ENCODE measurements around the gene ECE1. TPM values are rescaled to one million over a fixed set of nuclear protein-coding genes. Genes with fewer than 3 reads are reported as not detected.
"Not testable (repeated sequence)": the region's sequence is repeated elsewhere in the genome, so short reads cannot be mapped to it uniquely, and the experiment has no call there.

ECE1 gene
- total RNA-seq, 4 donors from 2014 or later = 105 to 122 (median 112) TPM

DNA sequence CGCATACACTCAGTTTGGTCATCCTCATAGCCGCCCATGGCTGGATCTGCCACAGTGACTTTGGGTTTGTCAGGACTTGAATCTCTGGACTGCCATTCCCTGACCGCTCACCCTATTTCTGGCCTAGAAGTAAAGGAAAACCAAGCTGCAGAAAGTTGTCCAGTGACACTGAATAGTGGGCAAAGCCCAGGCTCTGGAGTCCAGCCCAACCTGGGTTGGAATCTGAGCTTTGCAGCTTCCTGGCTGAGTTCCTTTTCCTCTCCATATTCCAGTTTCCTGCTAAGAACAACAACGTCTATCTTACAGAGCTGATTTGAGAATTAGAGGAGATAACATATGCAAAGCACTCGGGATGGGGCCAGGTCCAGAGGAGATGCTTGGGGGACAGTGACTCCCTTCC lies 98.0 kb downstream of the ECE1 start:
- TF ChIP-seq, protein P1, sequence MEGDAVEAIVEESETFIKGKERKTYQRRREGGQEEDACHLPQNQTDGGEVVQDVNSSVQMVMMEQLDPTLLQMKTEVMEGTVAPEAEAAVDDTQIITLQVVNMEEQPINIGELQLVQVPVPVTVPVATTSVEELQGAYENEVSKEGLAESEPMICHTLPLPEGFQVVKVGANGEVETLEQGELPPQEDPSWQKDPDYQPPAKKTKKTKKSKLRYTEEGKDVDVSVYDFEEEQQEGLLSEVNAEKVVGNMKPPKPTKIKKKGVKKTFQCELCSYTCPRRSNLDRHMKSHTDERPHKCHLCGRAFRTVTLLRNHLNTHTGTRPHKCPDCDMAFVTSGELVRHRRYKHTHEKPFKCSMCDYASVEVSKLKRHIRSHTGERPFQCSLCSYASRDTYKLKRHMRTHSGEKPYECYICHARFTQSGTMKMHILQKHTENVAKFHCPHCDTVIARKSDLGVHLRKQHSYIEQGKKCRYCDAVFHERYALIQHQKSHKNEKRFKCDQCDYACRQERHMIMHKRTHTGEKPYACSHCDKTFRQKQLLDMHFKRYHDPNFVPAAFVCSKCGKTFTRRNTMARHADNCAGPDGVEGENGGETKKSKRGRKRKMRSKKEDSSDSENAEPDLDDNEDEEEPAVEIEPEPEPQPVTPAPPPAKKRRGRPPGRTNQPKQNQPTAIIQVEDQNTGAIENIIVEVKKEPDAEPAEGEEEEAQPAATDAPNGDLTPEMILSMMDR (IDR thresholded peaks at IDR 0.05) = no peak
- no peak for TF ChIP-seq POLR2A (IDR thresholded peaks at IDR 0.05)
- Histone ChIP-seq H3K9me3 (no peaks in the 10 kb centered on the region), H3K36me3 (no peaks in the 10 kb centered on the region), H3K4me1 (peaks cover 0 to 15% (median 0%) of the 10 kb centered on the region in 4 donors), H3K27me3 (no peaks in the 10 kb centered on the region), H3K27ac (no peak overlapping the region), H3K4me3 (no peak overlapping the region)
- DNase-seq = no peak

DNA sequence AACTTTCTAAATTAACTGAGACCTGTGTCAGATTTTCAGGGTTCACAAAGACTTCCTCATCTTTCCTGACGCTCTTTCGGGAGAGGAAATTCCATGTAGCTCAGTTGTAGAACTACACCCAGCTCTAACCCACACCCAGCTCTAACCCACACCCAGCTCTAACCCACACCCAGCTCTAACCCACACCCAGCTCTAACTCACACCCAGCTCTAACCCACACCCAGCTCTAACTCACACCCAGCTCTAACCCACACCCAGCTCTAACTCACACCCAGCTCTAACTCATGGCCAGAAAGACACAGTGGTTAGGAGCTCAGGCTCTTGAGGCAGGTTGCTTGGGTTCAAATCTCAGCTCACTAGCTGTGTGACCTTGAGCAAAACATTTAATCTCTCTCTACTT lies 99.5 kb downstream of the ECE1 start:
- not testable (repeated sequence) for H3K9me3 ChIP-seq, H3K27me3 ChIP-seq, H3K36me3 ChIP-seq, H3K4me3 ChIP-seq
- peaks cover 0 to 14% (median 0%) of the 10 kb centered on the region in 4 donors for H3K4me1 ChIP-seq
- TF ChIP-seq, protein P1 (IDR thresholded peaks at IDR 0.05) = peak in 2 of 6 experiments; percentile 20 to 21
- DNase-seq = peak in 1 of 3 donors; percentile 51
- peak overlapping the region in 1 of 4 donors; percentile 30 for H3K27ac ChIP-seq

DNA sequence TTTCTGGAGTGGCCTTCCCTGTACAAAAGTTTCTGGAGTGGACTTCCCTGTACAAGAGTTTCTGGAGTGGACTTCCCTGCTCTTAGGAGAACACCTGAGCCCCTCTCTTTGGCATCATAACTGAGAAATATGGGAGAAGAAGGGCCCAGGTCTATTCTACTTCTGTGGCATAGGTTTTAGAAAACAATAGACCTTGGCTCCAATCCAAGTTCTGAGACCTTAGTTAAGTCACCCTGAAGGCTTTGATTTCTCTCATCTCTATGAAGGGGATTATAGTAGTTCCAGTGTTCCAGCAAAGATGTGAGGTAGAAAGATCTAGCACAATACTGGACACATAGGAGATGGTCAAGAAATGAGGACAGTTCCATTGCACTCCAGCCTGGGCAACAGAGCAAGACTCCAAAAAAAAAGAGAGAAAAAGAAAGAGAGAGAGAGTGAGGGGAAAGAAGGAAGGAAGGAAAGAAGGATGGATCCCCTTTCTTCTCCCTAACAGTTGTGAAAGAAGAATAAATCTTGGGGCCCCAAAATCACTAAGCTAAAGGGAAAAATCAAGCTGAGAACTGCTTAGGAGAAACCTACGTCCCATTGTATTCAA lies 100.3 kb downstream of the ECE1 start:
- no peak overlapping the region for H3K27ac ChIP-seq
- no peaks in the 10 kb centered on the region for H3K9me3 ChIP-seq
- H3K4me3 ChIP-seq = no peak overlapping the region
- TF ChIP-seq, protein P1 (IDR thresholded peaks at IDR 0.05) = no peak
- no peak for TF ChIP-seq POLR2A (IDR thresholded peaks at IDR 0.05)
- no peaks in the 10 kb centered on the region for H3K36me3 ChIP-seq
- no peaks in the 10 kb centered on the region for H3K27me3 ChIP-seq
- DNase-seq = no peak
- H3K4me1 ChIP-seq = peaks cover 0 to 6% (median 0%) of the 10 kb centered on the region in 4 donors

DNA sequence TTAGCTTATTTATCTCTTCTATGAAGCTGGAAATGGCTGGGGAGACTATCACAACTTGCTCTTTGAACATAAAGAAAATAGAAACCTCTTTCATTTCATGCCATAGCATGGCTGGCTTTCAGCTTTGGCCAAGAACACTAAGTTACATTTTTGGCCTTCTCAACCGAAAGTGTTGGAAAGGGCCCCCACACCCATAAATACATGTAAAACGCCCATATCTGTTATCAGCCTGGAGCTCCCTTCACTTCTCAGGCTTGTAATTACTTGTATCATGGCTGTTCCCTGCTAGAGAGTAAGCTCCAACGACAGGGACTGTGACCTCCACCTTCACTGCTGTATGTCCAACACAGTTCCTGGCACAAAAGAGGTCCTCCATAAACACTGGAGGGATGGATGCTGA lies 100.8 kb downstream of the ECE1 start:
- Histone ChIP-seq H3K9me3 (no peaks in the 10 kb centered on the region), H3K27ac (no peak overlapping the region), H3K36me3 (no peaks in the 10 kb centered on the region), H3K4me1 (peaks cover 0 to 3% (median 0%) of the 10 kb centered on the region in 4 donors), H3K4me3 (no peak overlapping the region), H3K27me3 (no peaks in the 10 kb centered on the region)
- no peak for TF ChIP-seq POLR2A (IDR thresholded peaks at IDR 0.05)
- TF ChIP-seq, protein P1 (IDR thresholded peaks at IDR 0.05) = no peak
- DNase-seq = no peak

DNA sequence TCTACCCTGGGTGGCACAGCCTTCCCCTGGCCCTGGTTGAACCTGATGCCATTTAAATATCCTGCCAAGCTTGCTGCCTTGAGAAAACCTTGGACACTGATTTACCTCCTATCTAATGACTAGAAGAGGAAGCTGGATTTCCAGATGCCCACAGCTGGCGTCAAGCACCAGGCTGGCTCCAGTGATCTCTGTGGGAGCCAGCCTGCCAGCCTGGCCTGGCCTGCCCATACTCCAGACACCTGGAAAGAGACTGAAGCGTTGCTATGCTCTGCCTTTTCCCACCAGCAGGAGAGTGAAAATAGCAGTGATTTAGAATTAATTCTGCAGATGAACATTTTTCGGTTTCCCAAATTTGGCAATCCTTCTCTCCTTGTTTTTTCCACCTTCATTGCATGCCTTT lies 102.0 kb downstream of the ECE1 start:
- H3K27me3 ChIP-seq = no peaks in the 10 kb centered on the region

More for the DNA sequence above, 102.0 kb downstream of the ECE1 start:
- no peak for DNase-seq
- Histone ChIP-seq H3K27ac (no peak overlapping the region), H3K9me3 (no peaks in the 10 kb centered on the region), H3K4me3 (no peak overlapping the region), H3K36me3 (no peaks in the 10 kb centered on the region), H3K4me1 (peaks cover 0 to 3% (median 0%) of the 10 kb centered on the region in 4 donors)
- no peak for TF ChIP-seq POLR2A (IDR thresholded peaks at IDR 0.05)
- TF ChIP-seq, protein P1 (IDR thresholded peaks at IDR 0.05) = no peak
